GM21526 (cell line): ENCODE data around the gene TENT4B.
"Not testable (repeated sequence)": the region's sequence is repeated elsewhere in the genome, so short reads cannot be mapped to it uniquely, and the experiment has no call there.

Experiments used
- ATAC-seq: cut with Tn5 transposase; IDR thresholded peaks from one replicate; pipeline ENCODE4 v1.9.1; 2021; ENCODE audit warnings: moderate library complexity; ENCODE audit not compliant: unreplicated experiment, low FRiP score

The TENT4B gene

DNA sequence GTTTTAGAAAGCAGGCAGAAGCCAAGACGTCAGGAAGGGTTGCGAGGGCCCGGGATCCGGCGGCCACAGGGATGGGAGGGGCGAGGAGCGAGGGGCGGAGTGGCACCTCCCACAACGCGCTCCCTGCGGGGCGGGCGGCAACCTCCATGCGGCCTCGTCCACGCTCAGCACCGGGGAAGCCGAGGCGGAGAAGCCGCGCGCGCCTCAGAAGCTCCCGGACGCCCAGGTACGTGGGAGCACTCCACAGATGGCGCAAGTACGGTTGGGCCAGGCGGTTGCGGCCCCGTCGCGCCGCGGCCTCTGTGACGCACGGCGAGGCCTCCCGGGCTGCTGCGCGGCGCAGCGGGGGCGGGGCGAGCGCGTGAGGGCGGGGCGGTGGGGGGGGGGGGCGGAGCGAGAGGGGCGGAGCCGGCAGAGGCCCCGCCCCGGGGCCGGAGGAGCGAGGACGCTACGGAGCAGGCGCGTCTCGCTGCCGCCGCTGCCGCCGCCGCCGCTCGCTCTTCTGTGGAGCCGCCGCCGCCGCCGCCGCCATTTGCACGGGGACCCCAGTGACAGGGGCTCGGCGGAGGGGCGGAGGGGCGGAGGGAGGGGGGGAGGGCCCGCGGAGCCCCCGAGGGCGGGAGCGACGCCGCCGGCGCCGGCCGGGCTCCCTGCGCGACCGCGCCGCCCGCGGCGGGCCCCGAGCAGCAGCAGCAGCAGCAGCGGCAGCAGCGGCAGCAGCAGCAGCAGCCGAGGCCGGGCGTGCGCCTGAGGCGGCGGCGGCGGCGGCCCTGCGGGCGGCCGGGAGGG, at the start of gene TENT4B:
TENT4B (plus strand) TSS at position 500 of the 789 bp plus-strand sequence. CDS start 316 bp downstream, outside the sequence.
- ATAC-seq = peak; percentile 75

DNA sequence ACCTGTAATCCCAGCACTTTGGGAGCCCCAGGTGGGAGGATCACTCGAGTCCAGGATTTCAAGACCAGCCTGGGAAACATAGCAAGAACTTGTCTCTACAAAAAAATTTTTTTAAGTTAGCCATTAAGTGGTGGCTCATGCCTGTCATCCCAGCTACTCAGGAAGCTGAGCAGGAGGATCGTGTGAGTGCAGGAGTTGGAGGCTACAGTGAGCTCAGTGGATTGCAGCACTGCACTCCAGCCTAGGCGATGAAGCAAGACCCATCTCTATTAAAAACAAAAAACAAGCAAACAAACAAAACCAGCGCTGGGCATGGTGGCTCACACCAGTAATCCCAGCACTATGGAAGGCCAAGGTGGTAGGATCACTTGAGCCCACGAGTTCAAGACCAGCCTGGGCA, 49.3 kb upstream of the TENT4B start:
- no peak for ATAC-seq

DNA sequence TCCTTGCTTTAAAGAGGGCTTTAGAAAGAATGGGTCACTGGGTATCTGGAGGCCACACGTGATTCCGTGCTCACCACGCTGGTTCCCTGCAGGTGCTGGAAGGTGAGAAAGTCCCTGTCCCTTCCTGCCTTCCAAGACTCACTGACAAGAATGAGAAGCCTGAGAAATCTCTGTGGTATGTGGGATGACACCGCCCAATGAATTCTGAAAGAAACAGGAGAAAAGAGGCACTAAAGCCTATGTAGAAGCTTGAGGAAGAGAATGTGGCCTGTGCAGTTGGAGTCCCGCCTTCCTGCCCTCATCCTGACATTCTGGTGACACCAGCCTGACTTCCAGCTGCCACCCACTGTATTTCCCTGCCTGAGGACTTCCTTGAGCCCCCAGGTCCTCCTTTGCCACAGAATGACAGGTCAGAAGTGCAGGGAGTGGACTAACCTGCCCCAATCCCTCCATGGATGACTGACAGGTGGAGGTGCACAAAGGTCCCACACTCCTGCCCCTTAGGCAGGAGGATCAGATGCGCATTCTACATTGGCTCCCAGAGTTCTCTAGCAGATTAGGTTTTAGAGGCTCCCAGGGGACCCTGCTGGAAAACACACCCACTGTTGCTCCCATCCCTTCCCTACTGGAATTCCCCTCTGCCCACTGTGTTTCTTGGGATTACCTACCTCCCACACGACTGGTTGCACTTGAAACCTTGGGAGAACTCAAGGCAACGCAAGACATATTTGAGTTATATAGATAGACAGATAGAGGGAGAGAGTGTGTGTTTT, 38.6 kb upstream of the TENT4B start:
- ATAC-seq = no peak

DNA sequence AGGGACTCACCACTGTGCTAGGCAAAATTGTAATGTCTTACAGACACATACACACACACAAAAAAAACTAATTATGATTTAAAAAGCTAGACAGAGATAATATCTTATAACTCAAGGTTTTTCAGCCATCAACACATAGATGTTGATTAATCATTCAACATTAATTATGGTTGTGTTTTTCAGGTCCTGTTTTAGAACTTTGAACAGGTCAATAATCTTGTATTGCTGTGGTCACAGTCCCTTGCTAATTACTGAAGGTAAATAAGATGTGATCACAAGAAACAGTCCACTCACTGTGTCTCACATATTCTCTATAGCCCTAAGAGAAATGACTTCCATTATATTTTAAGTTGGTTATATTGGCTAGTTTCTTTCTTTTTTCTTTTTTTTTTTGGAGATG, 32.4 kb upstream of the TENT4B start:
- no peak for ATAC-seq

DNA sequence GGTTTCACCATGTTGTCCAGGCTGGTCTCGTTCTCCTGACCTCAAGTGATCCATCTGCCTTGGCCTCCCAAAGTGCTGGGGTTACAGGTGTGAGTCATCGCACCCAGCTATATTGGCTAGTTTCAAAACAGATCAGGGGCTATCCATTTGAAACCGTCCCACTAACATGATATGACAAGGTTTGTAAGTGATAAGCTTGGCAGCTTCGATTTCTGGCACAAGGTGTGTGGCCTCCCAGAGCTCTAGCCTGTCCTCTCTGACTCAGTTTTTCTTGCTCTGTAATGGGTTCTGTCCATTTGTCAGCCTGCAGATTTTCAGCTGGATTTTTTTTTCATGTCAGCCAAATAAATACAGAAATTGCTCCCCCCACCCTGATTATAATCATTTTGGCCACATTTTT, 31.8 kb upstream of the TENT4B start:
- no peak for ATAC-seq

DNA sequence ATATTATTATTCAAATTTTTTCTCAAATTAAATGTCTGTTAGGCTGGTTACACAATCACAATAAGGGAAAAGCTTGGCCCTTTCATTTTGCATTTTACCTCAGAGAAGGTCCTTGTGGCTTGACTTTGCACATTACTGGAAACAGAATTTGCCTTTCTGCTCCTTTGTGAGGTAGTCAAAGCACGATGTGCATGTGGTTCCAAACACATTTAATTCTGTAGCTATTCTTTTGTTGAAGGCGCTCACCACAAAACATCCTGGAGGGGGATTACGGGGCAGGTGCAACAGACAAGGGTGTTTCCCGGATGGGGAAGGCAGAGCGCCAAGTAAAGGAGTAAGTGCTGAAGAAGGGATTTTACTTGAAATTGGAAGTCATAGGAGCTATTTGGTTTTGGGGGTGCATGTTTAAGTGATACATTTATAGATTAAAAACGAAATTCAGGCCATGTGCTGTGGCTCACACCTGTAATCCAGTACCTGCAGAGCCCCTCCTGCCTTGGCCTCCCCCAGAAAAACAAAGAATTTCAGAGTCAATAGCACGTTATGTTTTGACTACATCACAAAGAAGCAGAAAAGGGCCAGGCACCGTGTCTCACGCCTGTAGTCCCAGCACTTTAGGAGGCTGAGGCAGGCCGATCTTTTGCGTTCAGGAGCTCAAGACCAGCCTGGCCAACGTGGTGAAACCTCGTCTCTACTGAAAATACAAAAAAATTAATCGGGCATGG, 31.2 kb upstream of the TENT4B start:
- ATAC-seq = peak; percentile 51

DNA sequence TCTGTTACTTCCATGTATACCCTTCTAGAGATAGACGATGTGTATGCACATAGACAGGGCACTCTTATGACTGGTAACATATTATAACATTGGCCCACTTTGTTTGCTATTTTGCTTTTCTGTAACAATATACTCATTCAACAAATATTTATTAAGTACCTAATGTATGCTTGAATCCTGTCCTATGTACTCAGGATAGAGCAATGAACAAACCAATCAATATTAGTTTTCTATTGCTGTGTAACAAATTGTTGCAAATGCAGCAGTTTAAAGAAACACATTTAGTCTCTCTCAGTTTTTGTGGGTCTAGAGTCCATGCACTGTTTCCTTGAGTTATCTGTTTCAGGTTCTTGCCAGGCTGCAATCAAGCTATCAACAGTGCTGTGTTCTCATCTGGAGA, 29.7 kb upstream of the TENT4B start:
- ATAC-seq = no peak

DNA sequence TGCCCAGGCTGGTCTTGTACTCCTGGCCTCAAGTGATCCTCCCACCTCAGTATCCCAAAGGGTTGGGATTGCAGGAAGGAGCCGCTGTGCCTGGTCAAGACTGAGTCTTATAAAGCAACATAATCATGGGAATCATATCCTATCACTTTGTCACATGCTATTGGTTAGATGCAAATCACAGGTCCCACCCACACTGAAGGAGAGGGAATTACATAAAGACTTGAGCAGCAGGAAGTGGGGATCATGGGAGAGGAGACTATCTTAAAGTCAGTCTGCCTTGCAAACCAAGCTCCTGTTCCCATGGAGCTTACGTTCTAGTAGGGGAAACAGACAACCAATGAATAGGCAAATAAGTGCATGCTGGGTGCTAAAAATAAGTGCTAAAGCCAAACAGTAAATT, 28.3 kb upstream of the TENT4B start:
- no peak for ATAC-seq

DNA sequence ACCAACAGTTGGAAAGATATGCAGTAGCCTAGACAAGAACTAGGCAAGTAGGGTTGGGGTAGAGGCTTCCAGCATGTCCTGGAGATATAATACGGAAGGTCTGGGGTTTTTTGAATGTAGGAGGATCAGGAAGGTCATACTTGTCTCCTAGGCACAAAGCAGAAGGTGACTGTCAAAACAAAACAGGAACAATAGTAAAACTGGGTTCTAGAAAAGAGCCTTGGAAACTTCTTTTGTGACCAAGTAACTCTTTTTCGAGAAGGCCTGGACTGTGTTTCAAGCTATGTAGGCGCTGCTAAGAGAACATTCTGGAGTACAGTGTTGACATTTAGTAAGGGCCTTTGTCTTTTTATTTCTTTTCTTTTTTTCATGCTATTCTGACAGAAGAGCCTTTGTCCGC, 26.9 kb upstream of the TENT4B start:
- ATAC-seq = no peak

DNA sequence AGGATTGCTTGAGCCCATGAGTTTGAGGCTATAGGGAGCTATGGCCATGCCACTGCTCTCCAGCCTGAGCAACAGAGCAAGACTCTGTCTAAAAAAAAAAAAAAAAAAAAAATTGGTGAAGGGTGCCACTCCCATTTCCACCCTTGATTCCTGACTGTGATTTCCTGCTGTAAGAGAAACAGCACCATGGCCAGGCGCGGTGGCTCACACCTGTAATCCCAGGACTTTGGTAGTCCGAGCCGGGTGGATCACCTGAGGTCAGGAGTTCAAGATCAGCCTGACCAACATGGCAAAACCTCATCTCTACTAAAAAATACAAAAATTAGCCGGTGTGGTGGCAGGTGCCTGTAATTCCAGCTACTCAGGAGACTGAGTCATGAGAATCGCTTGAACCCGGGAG, 20.5 kb upstream of the TENT4B start:
- not testable (repeated sequence) for ATAC-seq

DNA sequence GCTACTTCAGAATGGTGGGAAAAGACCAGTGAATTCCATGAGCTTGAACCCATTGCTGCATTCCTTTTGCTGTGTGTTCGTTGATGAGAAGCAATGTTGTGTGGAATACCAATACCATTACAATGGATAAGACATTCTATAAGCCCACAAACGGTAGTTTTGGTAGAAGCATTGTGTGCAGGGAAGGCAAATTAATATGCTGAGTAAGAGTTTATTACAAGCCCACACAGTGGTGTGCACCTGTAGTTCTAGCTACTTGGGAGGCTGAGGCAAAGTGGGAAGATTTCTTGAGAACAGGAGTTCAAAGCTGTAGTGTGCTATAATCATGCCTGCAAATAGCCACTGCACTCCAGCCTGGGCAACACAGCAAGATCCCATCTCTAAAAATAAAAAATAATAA, 19.9 kb upstream of the TENT4B start:
- ATAC-seq = no peak

DNA sequence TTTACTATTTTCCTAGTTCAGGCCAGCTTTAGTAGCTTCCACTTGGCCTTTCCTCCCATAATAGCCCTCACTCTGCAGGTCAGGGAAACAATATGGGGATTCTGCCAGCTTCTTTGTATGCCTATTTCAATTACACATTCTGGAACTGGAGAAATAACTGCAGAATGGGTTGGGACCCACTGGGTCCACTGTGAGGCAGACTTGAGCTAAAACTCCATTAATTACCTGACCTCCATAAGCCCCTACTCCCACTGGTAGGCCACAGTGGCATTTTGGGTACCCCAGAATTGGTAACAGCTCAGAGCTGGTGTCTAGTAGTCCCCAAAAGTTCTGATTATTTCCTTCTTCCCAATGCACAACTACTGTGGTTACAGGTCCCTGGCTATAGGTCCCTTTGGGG, 16.7 kb upstream of the TENT4B start:
- ATAC-seq = no peak

DNA sequence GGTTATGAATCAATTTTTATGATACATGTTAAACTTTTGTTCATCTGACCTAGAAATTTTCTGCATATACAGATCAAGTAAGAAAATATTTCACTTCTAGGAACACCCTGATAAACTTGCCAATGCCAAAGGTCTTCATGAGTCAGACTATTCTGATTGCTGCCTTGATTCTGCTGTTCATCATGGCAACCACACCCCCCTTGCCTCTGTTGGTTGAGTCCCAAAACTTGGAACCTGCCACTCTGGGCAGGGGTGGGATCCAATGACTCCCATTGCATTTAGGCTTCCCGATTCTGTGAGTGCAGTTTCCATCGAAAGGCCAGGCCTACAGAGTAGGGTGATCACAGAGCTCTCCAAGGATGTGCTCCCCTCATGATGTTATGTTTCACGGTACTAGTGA, 15.8 kb upstream of the TENT4B start:
- no peak for ATAC-seq

DNA sequence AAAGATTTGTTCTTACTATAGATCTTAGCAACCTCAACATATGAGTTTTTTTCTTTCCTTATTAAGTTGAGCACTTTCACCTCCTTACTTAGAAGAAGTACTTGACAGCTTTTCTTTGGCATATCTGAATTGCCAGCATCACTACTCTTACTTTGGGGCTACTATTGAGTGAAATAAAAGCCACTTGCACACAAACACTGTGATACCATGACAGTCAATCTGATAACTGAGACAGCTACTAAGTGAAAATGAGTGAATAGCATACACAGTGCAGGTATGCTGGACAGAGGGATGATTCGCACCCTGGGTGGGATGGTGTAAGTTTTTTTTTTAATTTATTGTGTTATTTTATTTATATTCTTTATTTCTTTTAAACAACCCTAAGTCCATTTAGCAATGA, 13.5 kb upstream of the TENT4B start:
- ATAC-seq = no peak

DNA sequence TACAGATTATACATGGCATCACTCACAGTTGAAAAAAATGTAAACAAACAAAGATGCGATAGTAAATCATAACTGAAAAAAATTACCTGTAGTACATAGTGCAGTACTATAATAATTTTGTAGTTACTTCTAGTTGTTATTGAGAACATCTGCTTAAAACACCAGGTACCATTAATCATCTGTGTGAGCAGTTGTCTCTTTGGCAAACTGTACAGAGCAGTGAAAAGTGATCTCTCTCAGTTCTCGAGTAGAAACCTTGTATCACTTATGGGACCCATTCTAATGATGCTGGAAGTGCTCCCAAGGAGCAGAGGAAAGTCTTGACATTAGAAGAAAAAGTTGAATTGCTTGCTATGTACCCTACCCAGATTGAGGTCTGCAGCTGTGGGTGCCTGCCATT, 8.9 kb upstream of the TENT4B start:
- no peak for ATAC-seq

DNA sequence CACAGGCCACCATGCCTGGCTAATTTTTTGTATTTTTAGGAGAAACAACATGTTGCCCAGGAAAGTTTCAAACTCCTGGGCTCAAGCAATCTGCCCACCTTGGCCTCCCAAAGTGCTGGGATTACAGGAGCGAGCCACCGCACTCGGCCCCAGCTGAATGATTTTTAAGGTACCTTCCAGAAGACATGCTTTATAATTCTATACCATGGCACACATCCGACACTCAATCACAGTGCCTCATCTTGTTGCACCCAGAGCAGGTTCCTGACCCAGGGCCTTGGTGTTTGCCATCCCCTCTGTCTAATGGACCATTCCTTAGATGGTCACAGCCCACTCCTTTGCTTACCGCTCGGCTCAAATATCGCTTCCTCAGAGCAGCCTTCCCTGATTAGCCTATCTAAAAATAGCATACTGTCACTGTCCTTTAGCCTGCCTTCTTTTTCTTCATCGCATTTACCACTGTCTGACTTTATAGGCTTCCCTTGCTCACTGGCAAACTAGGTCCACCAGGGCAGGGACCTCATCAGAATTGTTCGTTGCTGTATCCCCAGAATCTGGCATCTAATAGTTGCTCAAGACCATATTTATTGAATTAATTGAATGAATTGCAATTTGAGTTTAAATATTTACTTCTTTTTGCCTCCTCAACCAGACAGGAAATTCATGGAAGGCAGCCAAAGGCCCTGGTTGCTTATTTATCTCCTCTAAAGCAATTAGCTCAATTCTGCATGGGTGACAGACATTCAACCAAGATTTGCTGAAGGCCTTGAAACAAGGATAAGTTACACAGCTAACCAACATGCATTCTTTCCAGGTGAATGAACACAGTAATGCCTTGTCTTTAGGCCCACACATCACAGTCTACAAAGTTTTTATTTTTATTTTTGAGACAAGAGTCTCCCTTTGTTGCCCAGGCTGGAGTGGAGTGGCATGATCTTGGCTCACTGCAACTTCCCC, 6.3 kb upstream of the TENT4B start:
- no peak for ATAC-seq

DNA sequence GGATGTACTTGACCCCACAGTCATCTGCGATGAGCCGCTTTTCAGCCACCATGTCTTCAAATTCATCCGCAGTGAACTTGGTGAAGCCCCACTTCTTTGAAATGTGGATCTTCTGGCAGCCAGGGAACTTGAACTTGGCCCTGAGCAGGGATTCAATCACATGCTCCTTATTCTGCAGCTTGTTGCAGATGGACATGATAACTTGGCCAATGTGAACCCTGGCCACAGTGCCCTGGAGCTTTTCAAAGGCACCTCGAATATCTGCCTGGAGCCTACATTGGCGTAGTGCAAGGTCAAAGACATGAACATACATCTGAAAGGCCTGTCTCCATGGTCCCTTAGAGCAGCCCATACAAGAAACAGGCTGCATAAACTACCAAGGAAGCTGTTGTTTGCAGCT, 1.8 kb upstream of the TENT4B start:
- no peak for ATAC-seq

DNA sequence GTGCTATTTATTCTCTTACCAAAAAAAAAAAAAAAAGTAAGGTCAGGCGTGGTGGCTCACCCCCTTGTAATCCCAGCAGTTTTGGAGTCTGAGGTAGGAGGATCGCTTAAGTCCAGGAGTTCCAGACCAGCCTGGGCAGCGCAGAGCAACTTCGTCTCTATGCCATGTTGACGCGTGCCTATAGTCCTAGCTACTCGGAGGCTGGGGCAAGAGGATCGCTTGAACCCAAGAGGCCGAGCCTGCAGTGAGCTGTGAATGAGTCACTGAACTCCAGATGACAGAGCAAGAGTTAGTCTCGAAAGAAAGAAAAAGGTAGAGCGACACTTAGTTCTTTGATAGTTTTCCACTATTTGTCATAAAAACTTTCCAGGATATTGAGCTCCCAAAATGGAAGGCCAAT, 1.4 kb upstream of the TENT4B start:
- no peak for ATAC-seq

DNA sequence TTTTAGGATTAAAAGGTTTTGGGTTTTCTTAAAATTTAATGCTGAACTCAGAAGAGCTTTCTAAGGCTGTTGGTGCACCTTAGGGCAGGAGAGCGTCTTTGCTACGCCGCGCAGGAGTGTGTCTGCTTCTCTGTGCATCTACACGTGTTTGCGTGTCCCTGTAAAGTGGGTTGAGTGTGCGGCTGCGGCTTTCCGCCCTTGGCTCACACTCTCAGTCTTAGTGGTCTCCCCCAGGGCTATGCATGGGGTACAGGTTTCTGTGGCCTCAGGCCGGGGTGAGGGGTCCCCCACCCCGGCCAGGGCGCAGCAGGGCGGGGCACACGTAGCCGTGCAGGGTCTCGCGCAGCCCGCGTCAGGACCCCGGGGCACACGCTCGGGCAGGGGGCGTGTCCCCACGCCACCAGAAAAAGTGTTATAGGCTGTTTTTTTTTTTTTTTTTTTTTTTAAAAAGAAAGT, 727 bp upstream of the TENT4B start:
- ATAC-seq = peak; percentile 54
